Measurements from ENCODE around the gene PIK3CB.

DNA sequence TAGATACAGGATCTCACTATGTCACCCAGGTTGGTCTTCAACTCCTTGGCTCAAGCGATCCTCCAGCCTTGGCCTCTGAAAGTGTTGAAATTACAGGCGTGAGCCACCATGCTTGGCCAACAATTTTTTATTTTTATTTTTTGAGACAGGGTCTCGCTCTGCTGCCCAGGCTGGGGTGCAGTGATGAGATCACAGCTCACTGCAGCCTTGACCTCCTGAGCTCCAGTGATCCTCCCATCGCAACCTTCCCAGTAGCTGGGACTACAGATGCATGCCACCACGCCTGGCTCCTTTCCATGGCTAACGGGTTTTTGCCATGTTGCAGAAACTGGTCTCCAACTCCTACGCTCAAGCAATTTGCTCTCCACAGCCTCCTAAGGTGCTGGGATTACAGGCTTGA, 20.2 kb upstream of the PIK3CB start:
- no peak for TF ChIP-seq ZFX (IDR thresholded peaks at IDR 0.05)
- TF ChIP-seq, protein P1, sequence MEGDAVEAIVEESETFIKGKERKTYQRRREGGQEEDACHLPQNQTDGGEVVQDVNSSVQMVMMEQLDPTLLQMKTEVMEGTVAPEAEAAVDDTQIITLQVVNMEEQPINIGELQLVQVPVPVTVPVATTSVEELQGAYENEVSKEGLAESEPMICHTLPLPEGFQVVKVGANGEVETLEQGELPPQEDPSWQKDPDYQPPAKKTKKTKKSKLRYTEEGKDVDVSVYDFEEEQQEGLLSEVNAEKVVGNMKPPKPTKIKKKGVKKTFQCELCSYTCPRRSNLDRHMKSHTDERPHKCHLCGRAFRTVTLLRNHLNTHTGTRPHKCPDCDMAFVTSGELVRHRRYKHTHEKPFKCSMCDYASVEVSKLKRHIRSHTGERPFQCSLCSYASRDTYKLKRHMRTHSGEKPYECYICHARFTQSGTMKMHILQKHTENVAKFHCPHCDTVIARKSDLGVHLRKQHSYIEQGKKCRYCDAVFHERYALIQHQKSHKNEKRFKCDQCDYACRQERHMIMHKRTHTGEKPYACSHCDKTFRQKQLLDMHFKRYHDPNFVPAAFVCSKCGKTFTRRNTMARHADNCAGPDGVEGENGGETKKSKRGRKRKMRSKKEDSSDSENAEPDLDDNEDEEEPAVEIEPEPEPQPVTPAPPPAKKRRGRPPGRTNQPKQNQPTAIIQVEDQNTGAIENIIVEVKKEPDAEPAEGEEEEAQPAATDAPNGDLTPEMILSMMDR (conservative IDR thresholded peaks at IDR 0.05), result no peak
